GM23338 (cell line): Measurements from ENCODE around the gene HSPB2. TPM values are rescaled to one million over a fixed set of nuclear protein-coding genes. Genes with fewer than 3 reads are reported as not detected.

ENCODE experiments used
- ATAC-seq: fragments of 200-7000 bp; cut with Tn5 transposase; 3 replicates; pipeline ENCODE4 v1.9.1; 2020
- DNase-seq: peaks from one replicate; pipeline ENCODE4 v3.0.0-alpha.2; 2015; ENCODE audit warnings: low spot score
- H2AFZ ChIP-seq: fragments of 200-600 bp; sonication (generic); 2 replicates; pipeline ENCODE4 v1.8.0; 2016; ENCODE audit warnings: antibody characterized with exemption, mild to moderate bottlenecking, moderate library complexity
- H3F3A ChIP-seq: fragments of 200-600 bp; sonication (generic); replicated peaks from 2 replicates; pipeline ENCODE4 v1.8.0; 2017; ENCODE audit warnings: antibody characterized with exemption, mixed run types, low read depth
- H3K27ac ChIP-seq: fragments of 200-600 bp; sonication (generic); 2 replicates; pipeline ENCODE4 v1.6.1; 2016; ENCODE audit warnings: low read depth
- H3K27me3 ChIP-seq: fragments of 200-600 bp; sonication (generic); 2 replicates; pipeline ENCODE4 v1.8.0; 2016; ENCODE audit warnings: mild to moderate bottlenecking, mixed run types, moderate library complexity; ENCODE audit not compliant: insufficient read depth
- H3K36me3 ChIP-seq: fragments of 200-600 bp; sonication (generic); 2 replicates; pipeline ENCODE4 v1.8.0; 2016; ENCODE audit warnings: mild to moderate bottlenecking; ENCODE audit not compliant: insufficient read depth
- H3K4me1 ChIP-seq: fragments of 200-600 bp; sonication (generic); 2 replicates; pipeline ENCODE4 v1.8.0; 2016; ENCODE audit warnings: mild to moderate bottlenecking, moderate library complexity; ENCODE audit not compliant: insufficient read depth
- H3K4me2 ChIP-seq: fragments of 200-600 bp; sonication (generic); 2 replicates; pipeline ENCODE4 v1.7.1; 2017; ENCODE audit warnings: mixed run types
- H3K4me3 ChIP-seq: fragments of 200-600 bp; sonication (generic); 2 replicates; pipeline ENCODE4 v1.6.1; 2016; ENCODE audit warnings: mixed run types
- H3K79me2 ChIP-seq: fragments of 200-600 bp; sonication (generic); replicated peaks from 2 replicates; pipeline ENCODE4 v1.8.0; 2017; ENCODE audit warnings: mild to moderate bottlenecking; ENCODE audit not compliant: insufficient read depth
- H3K9me2 ChIP-seq: fragments of 200-600 bp; sonication (generic); 2 replicates; pipeline ENCODE4 v1.8.0; 2017; ENCODE audit not compliant: insufficient read depth
- H4K20me1 ChIP-seq: fragments of 200-600 bp; sonication (generic); replicated peaks from 2 replicates; pipeline ENCODE4 v1.8.0; 2017; ENCODE audit warnings: mild to moderate bottlenecking; ENCODE audit not compliant: insufficient read depth
- H3K27ac Mint-ChIP-seq: 2 replicates; pipeline ENCODE4 v1.8.0; 2020; ENCODE audit warnings: inconsistent platforms, mild to moderate bottlenecking, moderate library complexity, mixed read lengths
- H3K27me3 Mint-ChIP-seq: 3 replicates; pipeline ENCODE4 v1.8.0; 2022; ENCODE audit warnings: low read depth, mild to moderate bottlenecking, moderate library complexity, mixed read lengths, inconsistent platforms; ENCODE audit not compliant: insufficient read depth, poor library complexity
- H3K36me3 Mint-ChIP-seq: 3 replicates; pipeline ENCODE4 v1.8.0; 2021; ENCODE audit warnings: low read depth, mild to moderate bottlenecking, inconsistent platforms, moderate library complexity, mixed read lengths
- H3K4me1 Mint-ChIP-seq: 3 replicates; pipeline ENCODE4 v1.8.0; 2020; ENCODE audit warnings: mild to moderate bottlenecking, inconsistent platforms, mixed read lengths
- H3K4me3 Mint-ChIP-seq: 3 replicates; pipeline ENCODE4 v1.8.0; 2021; ENCODE audit warnings: moderate library complexity, mild to moderate bottlenecking, inconsistent platforms, mixed read lengths
- H3K9me3 Mint-ChIP-seq: 3 replicates; pipeline ENCODE4 v1.8.0; 2020; ENCODE audit warnings: moderate library complexity, mild to moderate bottlenecking, inconsistent platforms, mixed read lengths
- CREB1 ChIP-seq: fragments of 250-450 bp; sonication (Bioruptor Pico); IDR thresholded peaks from 2 replicates; pipeline ENCODE4 v1.5.0; 2020; ENCODE audit warnings: low read depth, mild to moderate bottlenecking, moderate library complexity
- CTCF ChIP-seq, 2 experiments: fragments of 200-600 bp in 1 of 2; sonication (generic) in 1 of 2; conservative IDR thresholded peaks; 2 replicates each; pipeline versions ENCODE4 v1.5.1 to v1.6.1; 2016 to 2017; ENCODE audit warnings: antibody characterized with exemption in 2 of 2, low read depth in 2 of 2, mild to moderate bottlenecking in 2 of 2, moderate library complexity in 1 of 2
- ETS1 ChIP-seq: IDR thresholded peaks from 2 replicates; pipeline ENCODE4 v1.6.1; 2016; ENCODE audit warnings: antibody characterized with exemption
- EZH2 ChIP-seq: fragments of 200-600 bp; sonication (generic); IDR thresholded peaks from one replicate; pipeline ENCODE4 v1.8.0; 2017; ENCODE audit warnings: antibody characterized with exemption, mild to moderate bottlenecking, low read depth; ENCODE audit not compliant: unreplicated experiment
- EZH2phosphoT487 ChIP-seq: fragments of 200-600 bp; sonication (generic); IDR thresholded peaks from one replicate; pipeline ENCODE4 v1.8.1; 2018; ENCODE audit warnings: antibody characterized with exemption; ENCODE audit not compliant: unreplicated experiment
- JUNB ChIP-seq: IDR thresholded peaks from one replicate; pipeline ENCODE4 v1.6.1; 2016; ENCODE audit warnings: antibody characterized with exemption; ENCODE audit not compliant: unreplicated experiment
- NANOG ChIP-seq: IDR thresholded peaks from 2 replicates; pipeline ENCODE4 v1.6.1; 2016; ENCODE audit warnings: antibody characterized with exemption, borderline replicate concordance
- POLR2AphosphoS5 ChIP-seq: IDR thresholded peaks from 2 replicates; pipeline ENCODE4 v1.6.1; 2016; ENCODE audit warnings: antibody characterized with exemption, low read depth
- REST ChIP-seq: IDR thresholded peaks from one replicate; pipeline ENCODE4 v1.6.1; 2018; ENCODE audit warnings: antibody characterized with exemption; ENCODE audit not compliant: unreplicated experiment
- STAT1 ChIP-seq: IDR thresholded peaks from one replicate; pipeline ENCODE4 v1.6.1; 2016; ENCODE audit warnings: antibody characterized with exemption; ENCODE audit not compliant: unreplicated experiment
- ZNF114 ChIP-seq: fragments of 250-450 bp; sonication (Bioruptor Pico); IDR thresholded peaks from 2 replicates; pipeline ENCODE4 v1.5.0; 2020; ENCODE audit warnings: mild to moderate bottlenecking, moderate library complexity
- ZNF331 ChIP-seq: fragments of 250-450 bp; sonication (Bioruptor Pico); IDR thresholded peaks from 2 replicates; pipeline ENCODE4 v1.5.0; 2020; ENCODE audit warnings: low read depth, mild to moderate bottlenecking, moderate library complexity
- polyA plus RNA-seq: library from polyadenylated mRNA; unstranded; fragments of >200 nt; fragmentation: Nextera tagmentation; extraction: Ambion mirVana; gene quantifications from 2 replicates; pipeline ENCODE4 v1.2.1, GENCODE V29; 2016
- total RNA-seq: library from RNA; depleted of rRNA; stranded (reverse); fragments of >200 nt; shearing (Covaris generic); gene quantifications from 2 replicates; pipeline ENCODE4 v1.2.3, GENCODE V29; 2014
- TF ChIP-seq, protein P1 (sequence below): fragments of 250-450 bp; sonication (Bioruptor Pico); IDR thresholded peaks from 2 replicates; pipeline ENCODE4 v1.5.0; 2020; ENCODE audit warnings: mild to moderate bottlenecking, moderate library complexity

HSPB2 gene
- total and polyA plus RNA-seq, 2 experiments from 2014 or later, result 1.0 to 2.6 TPM

GRCh38 chr11:111930472-111930871 is 17.9 kb downstream of the HSPB2 start:
- no peaks in the 10 kb centered on the region for H4K20me1 ChIP-seq
- H2AFZ ChIP-seq, result no peak overlapping the region
- H3K36me3 ChIP-seq, result no peaks in the 10 kb centered on the region
- ATAC-seq (no peak), DNase-seq (no peak)
- H3F3A ChIP-seq, result no peaks in the 10 kb centered on the region; the same call in 1 of the 2 replicates
- H3K4me2 ChIP-seq, result no peak overlapping the region
- Mint-ChIP-seq H3K27me3 (peaks cover 5% of the 10 kb centered on the region), H3K4me1 (peaks cover 21% of the 10 kb centered on the region), H3K36me3 (no peaks in the 10 kb centered on the region), H3K9me3 (no peaks in the 10 kb centered on the region), H3K4me3 (no peak overlapping the region), H3K27ac (no peak overlapping the region)
- no peaks in the 10 kb centered on the region for H3K9me2 ChIP-seq
- TF ChIP-seq POLR2AphosphoS5, result no peak
- no peak for TF ChIP-seq NANOG
- no peak for TF ChIP-seq EZH2
- TF ChIP-seq JUNB, result no peak
- TF ChIP-seq CTCF (conservative IDR thresholded peaks at IDR 0.05; ENCODE audit: low read depth in 2 of 2), result no peak
- TF ChIP-seq ETS1, result no peak
- TF ChIP-seq CREB1 (CRISPR knock-in tag), result no peak
- TF ChIP-seq STAT1, result no peak
- no peak for TF ChIP-seq ZNF331 (CRISPR knock-in tag)
- TF ChIP-seq EZH2phosphoT487, result no peak
- TF ChIP-seq, protein P1, sequence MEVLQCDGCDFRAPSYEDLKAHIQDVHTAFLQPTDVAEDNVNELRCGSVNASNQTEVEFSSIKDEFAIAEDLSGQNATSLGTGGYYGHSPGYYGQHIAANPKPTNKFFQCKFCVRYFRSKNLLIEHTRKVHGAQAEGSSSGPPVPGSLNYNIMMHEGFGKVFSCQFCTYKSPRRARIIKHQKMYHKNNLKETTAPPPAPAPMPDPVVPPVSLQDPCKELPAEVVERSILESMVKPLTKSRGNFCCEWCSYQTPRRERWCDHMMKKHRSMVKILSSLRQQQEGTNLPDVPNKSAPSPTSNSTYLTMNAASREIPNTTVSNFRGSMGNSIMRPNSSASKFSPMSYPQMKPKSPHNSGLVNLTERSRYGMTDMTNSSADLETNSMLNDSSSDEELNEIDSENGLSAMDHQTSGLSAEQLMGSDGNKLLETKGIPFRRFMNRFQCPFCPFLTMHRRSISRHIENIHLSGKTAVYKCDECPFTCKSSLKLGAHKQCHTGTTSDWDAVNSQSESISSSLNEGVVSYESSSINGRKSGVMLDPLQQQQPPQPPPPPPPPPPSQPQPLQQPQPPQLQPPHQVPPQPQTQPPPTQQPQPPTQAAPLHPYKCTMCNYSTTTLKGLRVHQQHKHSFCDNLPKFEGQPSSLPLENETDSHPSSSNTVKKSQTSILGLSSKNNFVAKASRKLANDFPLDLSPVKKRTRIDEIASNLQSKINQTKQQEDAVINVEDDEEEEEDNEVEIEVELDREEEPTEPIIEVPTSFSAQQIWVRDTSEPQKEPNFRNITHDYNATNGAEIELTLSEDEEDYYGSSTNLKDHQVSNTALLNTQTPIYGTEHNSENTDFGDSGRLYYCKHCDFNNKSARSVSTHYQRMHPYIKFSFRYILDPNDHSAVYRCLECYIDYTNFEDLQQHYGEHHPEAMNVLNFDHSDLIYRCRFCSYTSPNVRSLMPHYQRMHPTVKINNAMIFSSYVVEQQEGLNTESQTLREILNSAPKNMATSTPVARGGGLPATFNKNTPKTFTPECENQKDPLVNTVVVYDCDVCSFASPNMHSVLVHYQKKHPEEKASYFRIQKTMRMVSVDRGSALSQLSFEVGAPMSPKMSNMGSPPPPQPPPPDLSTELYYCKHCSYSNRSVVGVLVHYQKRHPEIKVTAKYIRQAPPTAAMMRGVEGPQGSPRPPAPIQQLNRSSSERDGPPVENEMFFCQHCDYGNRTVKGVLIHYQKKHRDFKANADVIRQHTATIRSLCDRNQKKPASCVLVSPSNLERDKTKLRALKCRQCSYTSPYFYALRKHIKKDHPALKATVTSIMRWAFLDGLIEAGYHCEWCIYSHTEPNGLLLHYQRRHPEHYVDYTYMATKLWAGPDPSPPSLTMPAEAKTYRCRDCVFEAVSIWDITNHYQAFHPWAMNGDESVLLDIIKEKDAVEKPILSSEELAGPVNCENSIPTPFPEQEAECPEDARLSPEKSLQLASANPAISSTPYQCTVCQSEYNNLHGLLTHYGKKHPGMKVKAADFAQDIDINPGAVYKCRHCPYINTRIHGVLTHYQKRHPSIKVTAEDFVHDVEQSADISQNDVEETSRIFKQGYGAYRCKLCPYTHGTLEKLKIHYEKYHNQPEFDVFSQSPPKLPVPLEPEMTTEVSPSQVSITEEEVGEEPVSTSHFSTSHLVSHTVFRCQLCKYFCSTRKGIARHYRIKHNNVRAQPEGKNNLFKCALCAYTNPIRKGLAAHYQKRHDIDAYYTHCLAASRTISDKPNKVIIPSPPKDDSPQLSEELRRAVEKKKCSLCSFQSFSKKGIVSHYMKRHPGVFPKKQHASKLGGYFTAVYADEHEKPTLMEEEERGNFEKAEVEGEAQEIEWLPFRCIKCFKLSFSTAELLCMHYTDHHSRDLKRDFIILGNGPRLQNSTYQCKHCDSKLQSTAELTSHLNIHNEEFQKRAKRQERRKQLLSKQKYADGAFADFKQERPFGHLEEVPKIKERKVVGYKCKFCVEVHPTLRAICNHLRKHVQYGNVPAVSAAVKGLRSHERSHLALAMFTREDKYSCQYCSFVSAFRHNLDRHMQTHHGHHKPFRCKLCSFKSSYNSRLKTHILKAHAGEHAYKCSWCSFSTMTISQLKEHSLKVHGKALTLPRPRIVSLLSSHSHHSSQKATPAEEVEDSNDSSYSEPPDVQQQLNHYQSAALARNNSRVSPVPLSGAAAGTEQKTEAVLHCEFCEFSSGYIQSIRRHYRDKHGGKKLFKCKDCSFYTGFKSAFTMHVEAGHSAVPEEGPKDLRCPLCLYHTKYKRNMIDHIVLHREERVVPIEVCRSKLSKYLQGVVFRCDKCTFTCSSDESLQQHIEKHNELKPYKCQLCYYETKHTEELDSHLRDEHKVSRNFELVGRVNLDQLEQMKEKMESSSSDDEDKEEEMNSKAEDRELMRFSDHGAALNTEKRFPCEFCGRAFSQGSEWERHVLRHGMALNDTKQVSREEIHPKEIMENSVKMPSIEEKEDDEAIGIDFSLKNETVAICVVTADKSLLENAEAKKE (CRISPR knock-in tag), result no peak
- TF ChIP-seq REST, result no peak
- TF ChIP-seq ZNF114 (CRISPR knock-in tag), result no peak
- H3K4me3 ChIP-seq, result no peak overlapping the region
- peaks cover 14% of the 10 kb centered on the region for H3K4me1 ChIP-seq
- H3K27me3 ChIP-seq, result no peaks in the 10 kb centered on the region
- no peaks in the 10 kb centered on the region for H3K79me2 ChIP-seq
- H3K27ac ChIP-seq, result no peak overlapping the region
